ENCODE measurements around the gene RLBP1. TPM values are rescaled to one million over a fixed set of nuclear protein-coding genes. Genes with fewer than 3 reads are reported as not detected.

RLBP1 gene
- total RNA-seq, 1 donor from 2014 or later, result not detected

GRCh38 chr15:89163271-89164055, 57.9 kb downstream of the RLBP1 start:
- intact Hi-C loops (cut with micrococcal nuclease), result no loop called here
- ATAC-seq, result no peak
- DNase-seq, result no peak

GRCh38 chr15:89161666-89162065, 59.7 kb downstream of the RLBP1 start:
- ATAC-seq (no peak), DNase-seq (no peak)
- intact Hi-C loops (cut with micrococcal nuclease), result no loop called here

Other genes starting within 250 kb of the RLBP1 start
- gene ABHD2, start 133.1 kb downstream of the RLBP1 start, total RNA-seq, result 84.4 TPM
- 1.9 TPM for gene FANCI, start 22.4 kb upstream of the RLBP1 start, total RNA-seq
- 39.5 TPM for gene POLG, start 113.2 kb upstream of the RLBP1 start, total RNA-seq